Omental fat pad (tissue), 4 donors: ENCODE measurements around the gene PILRA. TPM values are rescaled to one million over a fixed set of nuclear protein-coding genes. Genes with fewer than 3 reads are reported as not detected.
A peak's percentile ranks its signal among the peaks of the same experiment; 100 is the strongest.
"Not testable (repeated sequence)": the region's sequence is repeated elsewhere in the genome, so short reads cannot be mapped to it uniquely, and the experiment has no call there.

Experiments
- ATAC-seq: fragments of 150-250 bp; one replicate; pipeline ENCODE4 v1.9.1; 2016; ENCODE audit warnings: mild to moderate bottlenecking, moderate library complexity; ENCODE audit not compliant: low FRiP score
- DNase-seq: peaks from one replicate; pipeline ENCODE4 v3.0.0-alpha.2; 2019; ENCODE audit warnings: low spot score
- total RNA-seq, 4 donors: library from RNA; depleted of rRNA; stranded (reverse); fragments of >200 nt; gene quantifications; one replicate each; pipeline ENCODE4 v1.1.0, GENCODE V29; 2016
- TF ChIP-seq, protein P1 (sequence below), 3 donors: fragments of 450-650 bp; IDR thresholded peaks; one replicate each; pipeline ENCODE4 v1.5.1; 2016 to 2017; ENCODE audit warnings: antibody characterized with exemption in 3 of 3, mild to moderate bottlenecking in 3 of 3, moderate library complexity in 2 of 3

The PILRA gene
- total RNA-seq, 4 donors from 2014 or later: 8.6 to 36.9 (median 13.4) TPM

DNA sequence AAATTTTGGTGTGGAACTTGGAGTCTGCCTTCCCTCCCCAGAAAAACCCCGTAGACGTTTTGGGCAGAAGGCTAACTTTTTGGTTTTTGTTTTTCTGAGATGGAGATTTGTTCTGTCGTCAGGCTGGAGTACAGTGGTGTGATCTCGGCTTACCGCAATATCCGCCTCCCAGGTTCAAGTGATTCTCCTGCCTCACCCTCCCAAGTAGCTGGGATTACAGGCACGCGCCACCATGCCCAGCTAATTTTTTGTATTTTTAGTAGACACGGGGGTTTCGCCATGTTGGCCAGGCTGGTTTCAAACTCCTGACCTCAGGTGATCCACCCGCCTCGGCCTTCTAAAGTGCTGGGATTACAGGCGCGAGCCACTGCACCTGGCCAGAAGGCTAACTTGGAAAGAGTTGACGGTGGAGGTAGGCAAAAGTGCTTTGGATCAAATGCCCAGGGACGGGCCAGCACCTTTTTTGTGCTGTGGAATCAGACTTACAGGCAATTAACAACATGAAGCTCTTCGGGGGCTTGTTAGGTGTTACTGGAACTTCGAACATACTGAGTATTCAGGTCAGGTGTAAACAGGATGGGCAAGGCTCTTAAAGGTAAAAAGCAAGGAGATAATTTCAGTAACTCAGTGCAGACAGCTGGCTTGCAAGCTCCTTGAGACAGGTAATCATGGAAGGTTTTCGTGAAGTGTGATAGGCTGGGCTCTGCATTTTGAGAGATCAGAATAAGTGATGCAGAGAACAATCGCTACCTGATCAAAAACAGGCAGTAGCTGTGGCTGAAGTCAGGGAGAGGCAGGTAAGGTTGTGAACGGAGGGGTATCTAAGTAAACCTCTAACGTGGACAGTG lies 61.2 kb downstream of the PILRA start:
- TF ChIP-seq, protein P1, sequence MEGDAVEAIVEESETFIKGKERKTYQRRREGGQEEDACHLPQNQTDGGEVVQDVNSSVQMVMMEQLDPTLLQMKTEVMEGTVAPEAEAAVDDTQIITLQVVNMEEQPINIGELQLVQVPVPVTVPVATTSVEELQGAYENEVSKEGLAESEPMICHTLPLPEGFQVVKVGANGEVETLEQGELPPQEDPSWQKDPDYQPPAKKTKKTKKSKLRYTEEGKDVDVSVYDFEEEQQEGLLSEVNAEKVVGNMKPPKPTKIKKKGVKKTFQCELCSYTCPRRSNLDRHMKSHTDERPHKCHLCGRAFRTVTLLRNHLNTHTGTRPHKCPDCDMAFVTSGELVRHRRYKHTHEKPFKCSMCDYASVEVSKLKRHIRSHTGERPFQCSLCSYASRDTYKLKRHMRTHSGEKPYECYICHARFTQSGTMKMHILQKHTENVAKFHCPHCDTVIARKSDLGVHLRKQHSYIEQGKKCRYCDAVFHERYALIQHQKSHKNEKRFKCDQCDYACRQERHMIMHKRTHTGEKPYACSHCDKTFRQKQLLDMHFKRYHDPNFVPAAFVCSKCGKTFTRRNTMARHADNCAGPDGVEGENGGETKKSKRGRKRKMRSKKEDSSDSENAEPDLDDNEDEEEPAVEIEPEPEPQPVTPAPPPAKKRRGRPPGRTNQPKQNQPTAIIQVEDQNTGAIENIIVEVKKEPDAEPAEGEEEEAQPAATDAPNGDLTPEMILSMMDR (IDR thresholded peaks at IDR 0.05): no peak
- ATAC-seq (no peak), DNase-seq (no peak)

DNA sequence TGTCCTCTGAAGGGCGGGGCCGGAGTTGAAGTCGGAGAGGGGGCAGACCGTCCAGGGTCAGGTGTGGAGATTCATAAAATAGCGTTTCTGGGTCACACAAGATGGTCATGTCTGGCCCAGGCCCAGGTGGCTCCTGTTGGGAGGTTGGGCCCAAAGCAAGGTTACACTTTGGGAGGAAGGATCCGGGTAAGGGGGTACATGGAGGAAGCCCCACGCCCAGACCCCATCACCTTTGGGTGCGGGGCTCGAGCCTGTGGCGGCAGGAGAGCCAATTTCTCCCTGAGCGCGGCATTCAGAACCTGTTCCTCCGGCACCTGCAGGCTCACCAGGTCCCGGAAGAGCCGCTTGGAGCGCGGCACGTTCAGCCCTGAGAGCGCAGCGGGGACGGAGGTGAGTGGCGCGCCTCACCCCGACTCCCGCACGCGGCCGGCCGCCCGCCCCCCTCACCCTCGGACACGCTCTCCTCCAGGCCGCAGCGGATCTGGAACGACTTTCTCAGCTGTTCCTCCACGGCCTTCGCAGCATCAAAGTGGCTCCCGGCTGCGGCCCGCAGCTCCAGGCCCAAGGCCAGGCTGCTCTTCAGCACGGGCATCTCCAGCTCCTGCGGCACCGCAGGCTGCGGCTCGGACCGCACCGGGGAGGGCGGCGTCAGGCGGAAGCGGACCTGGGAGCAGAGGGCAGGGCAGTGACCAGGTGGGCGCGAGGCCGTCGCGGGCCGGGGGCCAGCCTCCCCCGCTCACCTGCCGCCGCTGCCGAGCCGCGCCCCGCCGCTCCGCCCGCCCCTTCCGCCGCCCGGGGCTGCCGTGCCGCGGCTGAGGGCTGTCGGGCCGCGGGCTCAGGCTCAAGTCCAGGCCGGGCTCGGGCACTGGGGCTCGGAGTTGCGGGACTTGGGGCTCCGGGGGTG lies 62.4 kb downstream of the PILRA start:
- TF ChIP-seq, protein P1 (IDR thresholded peaks at IDR 0.05): no peak
- DNase-seq (no peak), ATAC-seq (peak; percentile 54)

DNA sequence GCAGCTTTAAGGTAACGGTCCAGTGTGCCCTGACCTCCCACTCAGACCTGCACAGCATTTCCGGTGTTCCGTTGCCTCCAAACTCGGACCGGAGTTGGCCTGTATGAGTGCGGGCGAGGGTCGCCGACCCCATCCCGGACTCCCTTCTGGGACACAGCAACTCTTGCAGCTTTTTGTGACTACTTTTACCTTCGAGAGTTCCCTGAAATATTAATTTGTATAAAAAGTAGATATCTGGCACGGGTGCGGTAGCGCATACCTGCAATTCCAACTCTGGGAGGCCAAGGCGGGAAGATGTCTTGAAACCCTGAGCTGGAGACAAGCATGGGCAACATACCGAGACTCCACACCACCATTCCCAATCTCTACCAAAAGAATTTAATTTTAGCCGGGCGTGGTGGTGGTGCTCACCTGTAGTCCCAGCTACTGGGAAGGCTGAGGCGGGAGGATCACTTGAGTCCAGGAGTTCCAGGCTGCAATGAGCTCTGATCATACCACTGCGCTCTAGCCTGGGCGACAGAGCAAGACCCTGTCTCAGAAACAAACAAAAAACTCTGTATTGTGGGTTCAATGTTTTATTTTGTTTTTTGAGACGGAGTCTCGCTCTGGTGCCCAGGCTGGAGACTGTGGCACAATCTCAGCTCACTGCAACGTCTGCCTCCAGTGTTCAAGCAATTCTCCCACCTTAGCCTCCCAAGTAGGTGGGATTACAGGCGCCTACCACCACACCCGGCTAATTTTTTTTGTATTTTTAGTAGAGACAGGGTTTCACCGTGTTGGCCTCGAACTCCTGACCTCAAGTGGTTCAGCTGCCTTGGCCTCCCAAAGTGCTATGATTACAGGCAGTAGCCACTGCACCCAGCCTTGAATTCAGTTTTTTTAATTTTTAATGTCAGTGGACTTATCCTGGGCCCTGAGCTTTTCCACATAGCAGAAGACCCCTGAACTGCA lies 64.1 kb downstream of the PILRA start:
- TF ChIP-seq, protein P1 (IDR thresholded peaks at IDR 0.05): no peak

DNA sequence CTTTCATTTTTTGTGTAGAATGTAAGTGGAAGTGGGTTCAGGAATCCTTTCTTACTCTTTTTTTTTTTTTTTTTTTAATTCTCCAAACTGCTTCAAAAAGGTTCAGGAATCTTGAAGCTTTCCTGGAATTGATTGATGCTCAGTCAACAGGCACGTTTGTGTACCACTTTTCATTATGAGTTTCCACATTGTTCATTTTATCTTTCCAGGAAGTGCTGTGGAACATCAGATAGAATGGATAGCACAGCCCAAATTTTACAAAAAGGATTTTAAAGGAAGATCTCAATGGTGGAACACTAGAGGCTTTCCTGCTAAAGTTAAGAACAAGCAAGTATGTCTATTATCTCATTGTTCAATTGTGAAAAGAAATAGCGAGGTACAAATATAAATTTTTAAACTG lies 64.9 kb downstream of the PILRA start:
- no peak for ATAC-seq
- TF ChIP-seq, protein P1 (IDR thresholded peaks at IDR 0.05): no peak
- no peak for DNase-seq

More for the DNA sequence above, 64.1 kb downstream of the PILRA start:
- DNase-seq (no peak), ATAC-seq (no peak)

DNA sequence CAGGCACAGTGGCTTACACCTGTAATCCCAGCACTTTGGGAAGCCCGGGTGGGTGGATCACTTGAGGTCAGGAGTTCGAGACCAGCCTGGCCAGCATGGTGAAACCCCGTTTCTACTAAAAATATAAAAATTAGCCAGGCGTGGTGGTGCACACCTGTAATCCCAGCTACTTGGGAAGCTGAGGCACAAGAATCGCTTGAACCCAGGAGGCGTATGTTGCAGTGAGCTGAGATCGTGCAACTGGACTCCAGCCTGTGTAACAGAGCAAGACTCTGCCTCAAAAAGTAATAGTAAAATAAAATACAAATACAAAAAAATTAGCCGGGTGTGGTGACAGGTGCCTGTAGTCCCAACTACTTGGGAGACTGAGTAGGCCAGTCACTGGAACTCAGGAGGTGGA lies 65.4 kb downstream of the PILRA start:
- DNase-seq, ATAC-seq: not testable (repeated sequence)

DNA sequence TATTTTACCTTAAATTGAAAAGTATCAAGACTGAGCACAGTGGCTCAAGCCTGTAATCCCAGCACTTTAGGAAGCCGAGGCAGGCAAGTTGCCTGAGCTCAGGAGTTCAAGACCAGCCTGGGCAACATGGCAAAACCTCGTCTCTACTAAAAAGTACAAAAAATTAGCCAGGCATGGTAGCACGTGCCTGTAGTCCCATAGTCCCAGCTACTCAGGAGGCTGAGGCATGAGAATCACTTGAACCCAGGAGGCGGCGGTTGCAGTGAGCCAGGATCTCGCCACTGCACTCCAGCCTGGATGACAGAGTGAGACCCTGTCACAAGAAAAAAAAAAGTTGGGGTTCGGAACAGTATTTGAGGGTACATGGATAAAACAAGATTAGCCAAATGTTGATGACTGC lies 66.0 kb downstream of the PILRA start:
- not testable (repeated sequence) for ATAC-seq

DNA sequence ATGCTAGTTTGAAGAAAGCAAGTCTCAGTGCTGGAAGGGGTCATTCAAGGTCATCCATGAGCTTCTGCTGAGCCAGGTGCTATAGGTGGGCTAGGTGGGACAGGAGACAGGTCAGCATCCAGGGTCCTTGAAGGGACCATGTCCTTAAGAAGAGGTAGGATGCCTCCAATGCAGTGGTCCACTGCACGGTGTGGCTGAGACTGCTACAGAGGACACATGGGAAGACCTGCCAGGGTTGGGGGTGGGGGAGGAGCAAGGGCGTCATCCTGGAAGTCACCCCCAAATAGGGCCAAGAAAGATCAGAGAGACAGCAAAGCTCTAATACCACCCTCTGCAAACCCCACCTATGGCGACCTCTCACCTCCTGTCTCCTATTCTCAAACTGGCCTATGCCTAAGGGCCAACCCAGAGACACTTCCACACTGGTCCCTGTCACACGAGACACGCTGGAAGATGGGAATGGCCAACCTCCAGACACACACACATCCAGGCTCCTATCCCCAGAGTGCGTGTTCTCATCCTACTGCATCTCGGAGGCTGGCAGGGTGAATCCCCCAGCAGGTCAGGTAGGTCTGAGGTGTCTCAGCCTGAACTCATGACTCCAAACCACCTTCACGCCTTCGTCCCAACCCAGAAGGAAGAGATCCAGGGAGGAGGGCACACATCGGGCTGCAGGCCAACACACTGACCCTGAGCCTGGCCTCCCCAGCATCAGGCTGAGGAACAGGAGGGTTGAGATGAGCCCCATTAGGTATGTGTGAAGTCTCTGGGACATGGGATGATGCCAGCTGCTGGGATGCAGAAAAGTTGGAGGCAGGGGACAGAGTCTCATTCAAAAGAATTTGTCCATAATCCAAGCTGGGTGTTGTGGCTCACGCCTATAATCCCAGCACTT lies 68.6 kb downstream of the PILRA start:
- TF ChIP-seq, protein P1 (IDR thresholded peaks at IDR 0.05): no peak
- DNase-seq (no peak), ATAC-seq (no peak)

More for the DNA sequence above, 66.0 kb downstream of the PILRA start:
- not testable (repeated sequence) for DNase-seq
